HG03432 (cell line): ENCODE measurements around the gene CPT1B.
"Not testable (repeated sequence)": the region's sequence is repeated elsewhere in the genome, so short reads cannot be mapped to it uniquely, and the experiment has no call there.

Source experiments
- ATAC-seq: cut with Tn5 transposase; IDR thresholded peaks from one replicate; pipeline ENCODE4 v1.9.1; 2021; ENCODE audit warnings: mild to moderate bottlenecking, moderate library complexity; ENCODE audit not compliant: unreplicated experiment

The CPT1B gene

DNA sequence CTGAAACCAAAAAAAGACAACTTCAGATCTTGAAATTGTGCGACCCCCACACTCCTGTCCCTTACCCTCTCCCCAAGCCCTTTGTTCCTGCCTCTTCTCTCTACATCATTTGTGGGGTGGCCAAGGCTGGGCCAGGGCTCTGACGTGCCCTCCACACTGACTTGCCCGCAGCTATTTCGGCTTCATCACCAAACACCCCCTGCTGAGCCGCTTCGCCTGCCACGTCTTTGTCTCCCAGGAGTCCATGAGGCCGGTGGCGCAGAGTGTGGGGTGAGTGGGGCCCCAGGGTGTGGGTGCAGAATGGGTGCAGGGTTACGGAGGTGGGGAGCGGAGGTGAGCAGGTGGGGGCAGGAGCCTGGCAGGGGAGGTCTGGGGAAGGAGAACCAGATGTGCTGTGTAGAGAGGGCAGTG is 31.8 kb upstream of the CPT1B start:
- ATAC-seq = no peak

DNA sequence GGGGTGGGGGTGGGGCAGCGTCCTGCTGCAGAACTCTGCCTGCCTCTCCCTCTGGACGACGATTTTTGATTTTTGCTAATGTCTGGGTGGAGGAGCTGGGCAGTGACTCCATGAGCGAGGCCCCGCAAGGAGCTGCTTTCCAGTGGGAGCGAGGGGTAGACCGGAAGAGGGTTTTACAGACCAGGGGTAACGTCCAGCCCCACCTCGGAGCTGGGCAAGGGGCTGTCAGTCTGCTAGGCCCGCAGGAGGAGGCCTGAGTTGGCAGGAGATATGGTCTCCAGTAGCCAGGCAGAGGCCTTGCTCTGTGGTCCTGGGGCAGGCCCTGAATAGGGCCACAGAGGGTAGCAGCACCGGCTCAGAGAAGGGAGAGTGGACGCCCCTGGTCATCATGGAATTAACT is 31.4 kb upstream of the CPT1B start:
- ATAC-seq = no peak

DNA sequence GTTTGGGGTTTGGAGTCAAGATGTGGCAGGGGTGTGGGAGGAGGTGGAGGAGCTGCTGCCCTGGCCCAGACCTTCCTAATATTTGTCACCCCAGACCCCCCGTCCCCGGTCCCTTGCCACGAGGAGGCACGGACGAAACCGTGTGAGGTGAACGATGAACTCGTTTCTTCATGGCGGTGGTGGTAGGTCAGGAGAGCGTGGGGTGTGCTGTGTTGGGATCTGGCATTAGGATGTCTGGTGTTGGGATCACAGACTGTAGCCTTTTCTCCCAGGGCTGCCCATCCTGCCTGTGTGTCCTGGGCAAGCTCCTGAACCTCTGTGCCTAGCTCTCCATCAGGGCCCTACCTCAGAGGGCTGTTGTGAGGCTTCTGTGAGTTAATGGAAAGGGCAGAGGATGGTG is 30.8 kb upstream of the CPT1B start:
- ATAC-seq = no peak

DNA sequence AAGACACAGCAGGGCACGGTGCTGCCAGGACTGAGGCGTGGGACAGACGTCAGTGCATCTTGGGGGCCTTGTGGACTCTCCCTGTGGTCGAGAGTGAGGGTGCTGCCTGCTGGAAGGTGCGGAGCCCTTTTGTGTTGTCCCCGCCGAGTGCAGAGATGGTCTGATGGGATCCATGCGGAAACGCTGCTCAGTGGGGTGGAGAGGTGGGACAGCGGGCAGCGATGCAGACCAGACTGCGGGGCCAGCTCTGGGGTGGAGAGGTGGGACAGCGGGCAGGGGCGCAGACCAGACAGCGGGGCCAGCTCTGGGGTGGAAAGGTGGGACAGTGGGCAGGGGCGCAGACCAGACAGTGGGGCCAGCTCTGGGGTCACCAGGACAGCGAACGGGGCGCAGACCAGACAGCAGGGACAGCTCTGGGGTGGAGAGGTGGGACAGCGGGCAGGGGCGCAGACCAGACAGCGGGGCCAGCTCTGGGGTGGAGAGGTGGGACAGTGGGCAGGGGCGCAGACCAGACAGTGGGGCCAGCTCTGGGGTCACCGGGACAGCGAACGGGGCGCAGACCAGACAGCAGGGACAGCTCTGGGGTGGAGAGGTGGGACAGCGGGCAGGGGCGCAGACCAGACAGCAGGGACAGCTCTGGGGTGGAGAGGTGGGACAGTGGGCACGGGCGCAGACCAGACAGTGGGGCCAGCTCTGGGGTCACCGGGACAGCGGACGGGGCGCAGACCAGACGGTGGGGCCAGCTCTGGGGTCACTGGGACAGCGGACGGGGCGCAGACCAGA is 30.0 kb upstream of the CPT1B start:
- ATAC-seq = not testable (repeated sequence)

DNA sequence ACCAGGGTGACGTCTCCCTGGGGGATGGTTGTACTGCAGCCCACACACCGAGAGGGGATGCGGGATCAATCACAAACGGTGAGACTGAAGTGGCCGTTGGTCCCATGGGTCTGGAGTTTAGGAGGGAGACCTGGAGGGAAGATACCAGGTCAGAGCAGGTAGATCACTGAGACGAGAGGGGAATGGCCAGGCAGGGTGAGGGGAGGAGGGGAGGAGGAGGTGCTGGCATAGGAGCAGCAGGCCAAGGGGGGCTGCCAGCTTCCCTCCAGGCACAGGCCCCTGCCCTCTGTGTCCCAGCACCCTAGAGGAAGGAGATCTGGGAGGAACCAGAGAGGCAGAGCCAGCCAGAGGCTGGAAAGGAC is 29.4 kb upstream of the CPT1B start:
- no peak for ATAC-seq

DNA sequence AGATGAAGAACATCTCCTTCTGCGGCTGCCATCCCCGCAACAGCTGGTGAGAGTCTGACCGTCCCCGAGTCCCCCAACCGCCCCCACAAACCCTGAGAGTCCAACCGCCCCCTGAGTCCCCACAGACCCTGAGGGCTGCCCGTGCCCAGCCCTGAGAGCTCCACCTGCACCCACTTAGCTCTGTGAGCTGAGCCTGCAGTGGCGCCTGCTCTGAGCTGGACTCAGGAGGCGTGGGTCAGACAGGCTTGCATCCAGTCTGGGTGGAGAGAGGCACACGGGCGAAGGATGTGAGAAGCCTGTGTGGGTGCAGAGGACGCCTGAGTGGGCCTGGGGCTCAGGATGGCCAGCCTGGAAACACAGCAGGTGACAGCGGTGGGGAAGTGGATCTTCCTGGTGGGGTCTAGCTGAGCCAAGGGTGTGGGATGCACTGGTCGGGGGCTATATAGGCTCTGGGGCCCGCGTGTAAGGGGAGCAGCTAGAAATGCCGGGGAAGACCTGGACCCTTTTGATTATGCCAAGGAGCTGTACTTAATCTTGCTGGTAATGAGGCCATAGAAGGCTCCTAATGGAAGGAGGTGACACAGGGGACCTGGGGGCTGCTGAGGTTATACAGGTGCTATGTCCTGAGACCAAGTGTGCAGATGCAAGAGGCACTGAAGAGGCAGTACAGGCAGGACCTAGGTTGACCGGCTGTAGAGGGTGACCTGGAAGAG is 28.9 kb upstream of the CPT1B start:
- ATAC-seq = no peak

DNA sequence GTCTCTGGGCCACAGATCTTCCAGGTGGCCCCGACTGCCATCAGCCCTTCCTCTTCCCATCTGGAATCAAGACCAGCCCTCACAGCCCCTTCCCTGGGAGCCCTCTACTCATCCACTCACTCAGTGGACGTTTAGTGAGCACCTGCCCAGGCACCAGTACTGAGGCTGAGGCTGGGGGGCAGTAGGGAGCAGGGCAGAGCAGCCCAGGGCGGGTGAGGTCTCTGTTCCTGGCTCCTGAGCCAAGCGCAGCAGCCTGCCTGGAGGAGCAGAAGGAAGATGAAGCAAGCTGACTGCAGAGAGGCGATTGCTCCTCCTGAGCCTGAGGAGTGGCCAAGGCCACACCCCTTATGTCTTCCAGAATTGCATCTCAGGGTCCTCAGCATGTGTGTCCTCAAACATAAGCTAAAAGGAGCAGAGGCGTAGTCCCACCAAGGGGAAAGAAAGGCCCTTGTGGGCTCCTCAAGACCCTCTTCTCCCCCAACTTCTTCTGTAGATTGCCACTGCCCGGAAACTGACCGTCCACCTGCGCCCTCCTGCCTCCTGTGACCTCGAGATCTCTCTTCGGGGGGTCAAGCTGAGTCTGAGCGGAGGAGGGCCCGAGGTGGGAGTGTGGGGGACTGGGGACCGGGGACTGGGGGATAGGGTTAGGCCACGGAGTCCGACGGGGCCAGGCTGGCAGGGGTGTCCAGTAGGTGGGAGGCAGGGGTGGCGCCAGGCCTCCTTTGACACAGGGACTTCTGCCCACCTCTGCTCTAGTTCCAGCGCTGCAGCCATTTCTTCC is 28.1 kb upstream of the CPT1B start:
- ATAC-seq = no peak

DNA sequence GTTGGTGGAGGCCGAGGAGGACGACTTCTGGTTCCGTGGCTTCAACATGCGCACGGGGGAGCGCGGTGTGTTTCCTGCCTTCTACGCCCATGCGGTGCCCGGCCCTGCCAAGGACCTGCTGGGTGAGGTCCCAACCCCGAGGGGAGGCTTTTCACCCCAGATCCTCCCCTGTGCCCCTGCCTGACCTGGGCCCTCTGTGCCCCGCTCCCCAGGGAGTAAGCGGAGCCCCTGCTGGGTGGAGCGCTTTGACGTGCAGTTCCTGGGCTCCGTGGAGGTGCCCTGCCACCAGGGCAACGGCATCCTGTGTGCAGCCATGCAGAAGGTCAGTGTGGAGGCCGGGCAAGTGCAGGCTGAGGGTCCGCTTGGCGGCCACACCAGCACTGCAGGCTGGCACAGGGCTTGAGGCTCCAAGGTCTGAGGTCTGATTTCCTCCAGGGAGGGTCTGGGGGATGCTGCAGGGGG is 27.4 kb upstream of the CPT1B start:
- no peak for ATAC-seq

DNA sequence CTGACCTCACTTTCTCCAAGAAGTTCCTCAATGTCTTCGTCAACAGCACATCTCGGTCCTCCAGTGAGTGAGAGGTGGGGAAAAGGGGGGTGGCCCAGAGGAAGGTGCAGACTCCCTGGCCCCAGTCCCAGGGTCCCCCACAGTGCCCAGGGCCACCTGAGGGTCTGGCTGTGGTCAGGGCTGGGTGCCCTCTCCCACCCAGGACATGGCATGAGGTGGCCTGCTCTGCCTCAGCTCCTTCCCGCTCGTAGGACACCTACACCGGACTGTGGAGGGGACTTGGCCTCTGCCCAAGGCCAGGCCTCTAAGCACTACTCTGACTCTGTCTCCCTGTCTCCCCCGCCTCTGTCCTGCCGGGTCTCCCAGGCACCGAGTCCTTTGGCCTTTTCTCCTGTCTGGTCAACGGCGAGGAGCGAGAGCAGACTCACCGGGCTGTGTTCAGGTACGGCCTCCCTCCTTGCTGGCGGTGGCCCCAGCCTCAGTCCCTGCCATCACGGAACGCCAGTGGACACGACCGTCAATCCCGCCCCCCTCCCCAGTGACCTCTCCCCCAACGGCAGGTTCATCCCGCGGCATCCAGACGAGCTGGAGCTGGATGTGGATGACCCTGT is 26.9 kb upstream of the CPT1B start:
- ATAC-seq = no peak

DNA sequence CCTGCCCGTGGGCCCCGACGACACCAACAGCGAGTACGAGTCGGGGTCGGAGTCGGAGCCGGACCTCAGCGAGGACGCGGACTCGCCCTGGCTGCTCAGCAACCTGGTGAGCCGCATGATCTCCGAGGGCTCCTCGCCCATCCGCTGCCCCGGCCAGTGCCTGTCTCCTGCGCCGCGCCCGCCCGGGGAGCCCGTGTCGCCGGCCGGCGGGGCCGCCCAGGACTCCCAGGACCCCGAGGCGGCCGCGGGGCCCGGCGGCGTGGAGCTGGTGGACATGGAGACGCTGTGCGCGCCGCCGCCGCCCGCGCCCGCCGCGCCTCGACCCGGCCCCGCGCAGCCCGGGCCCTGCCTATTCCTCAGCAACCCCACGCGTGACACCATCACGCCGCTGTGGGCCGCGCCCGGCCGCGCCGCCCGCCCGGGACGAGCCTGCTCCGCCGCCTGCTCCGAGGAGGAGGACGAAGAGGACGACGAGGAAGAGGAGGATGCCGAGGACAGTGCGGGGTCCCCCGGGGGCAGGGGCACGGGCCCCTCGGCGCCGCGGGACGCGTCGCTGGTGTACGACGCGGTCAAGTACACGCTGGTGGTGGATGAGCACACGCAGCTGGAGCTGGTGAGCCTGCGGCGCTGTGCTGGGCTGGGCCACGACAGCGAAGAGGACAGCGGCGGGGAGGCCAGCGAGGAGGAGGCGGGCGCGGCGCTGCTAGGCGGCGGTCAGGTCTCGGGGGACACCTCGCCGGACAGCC is 26.2 kb upstream of the CPT1B start:
- no peak for ATAC-seq

DNA sequence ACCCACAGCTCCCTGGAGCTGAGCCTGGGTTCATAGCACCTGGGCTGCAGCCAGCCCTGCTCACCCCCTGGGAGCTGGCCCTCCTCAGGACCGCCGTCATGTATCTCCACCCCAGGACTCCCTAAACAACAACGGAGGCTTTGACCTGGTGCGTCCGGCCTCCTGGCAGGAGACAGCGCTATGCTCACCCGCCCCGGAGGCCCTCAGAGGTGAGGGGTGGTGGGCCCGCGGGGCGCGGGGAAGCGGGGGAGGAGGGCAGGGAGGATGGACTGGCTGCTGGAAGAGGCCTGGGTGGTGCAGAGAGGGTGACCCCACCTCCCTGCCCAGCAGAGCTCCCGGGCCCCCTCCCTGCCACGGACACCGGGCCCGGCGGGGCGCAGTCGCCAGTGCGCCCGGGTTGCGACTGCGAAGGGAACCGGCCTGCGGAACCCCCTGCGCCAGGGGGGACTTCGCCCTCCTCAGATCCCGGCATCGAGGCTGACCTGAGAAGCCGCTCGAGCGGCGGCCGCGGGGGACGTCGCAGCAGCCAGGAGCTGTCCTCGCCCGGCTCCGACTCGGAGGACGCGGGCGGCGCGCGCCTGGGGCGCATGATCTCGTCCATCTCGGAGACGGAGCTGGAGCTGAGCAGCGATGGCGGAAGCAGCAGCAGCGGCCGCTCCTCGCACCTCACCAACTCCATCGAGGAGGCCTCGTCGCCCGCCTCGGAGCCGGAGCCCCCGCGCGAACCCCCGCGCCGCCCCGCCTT is 25.5 kb upstream of the CPT1B start:
- no peak for ATAC-seq

DNA sequence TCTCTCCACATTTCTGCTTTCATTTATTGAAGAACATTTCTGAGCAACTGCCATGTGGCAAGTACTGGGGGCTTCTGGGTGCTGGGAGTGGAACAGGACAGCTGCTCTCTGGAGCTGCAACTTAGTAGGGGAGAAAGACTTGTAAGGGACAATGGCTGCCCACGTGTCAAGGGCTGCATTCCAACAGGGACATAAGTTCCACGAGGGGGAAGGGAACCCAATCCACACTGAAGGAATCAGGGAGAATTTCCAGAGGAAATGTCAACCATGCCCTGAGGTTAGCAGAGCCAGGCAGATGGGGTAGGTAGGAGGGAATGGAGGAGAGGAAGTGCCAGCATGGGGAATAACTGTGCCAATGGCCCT is 24.1 kb upstream of the CPT1B start:
- ATAC-seq = no peak

DNA sequence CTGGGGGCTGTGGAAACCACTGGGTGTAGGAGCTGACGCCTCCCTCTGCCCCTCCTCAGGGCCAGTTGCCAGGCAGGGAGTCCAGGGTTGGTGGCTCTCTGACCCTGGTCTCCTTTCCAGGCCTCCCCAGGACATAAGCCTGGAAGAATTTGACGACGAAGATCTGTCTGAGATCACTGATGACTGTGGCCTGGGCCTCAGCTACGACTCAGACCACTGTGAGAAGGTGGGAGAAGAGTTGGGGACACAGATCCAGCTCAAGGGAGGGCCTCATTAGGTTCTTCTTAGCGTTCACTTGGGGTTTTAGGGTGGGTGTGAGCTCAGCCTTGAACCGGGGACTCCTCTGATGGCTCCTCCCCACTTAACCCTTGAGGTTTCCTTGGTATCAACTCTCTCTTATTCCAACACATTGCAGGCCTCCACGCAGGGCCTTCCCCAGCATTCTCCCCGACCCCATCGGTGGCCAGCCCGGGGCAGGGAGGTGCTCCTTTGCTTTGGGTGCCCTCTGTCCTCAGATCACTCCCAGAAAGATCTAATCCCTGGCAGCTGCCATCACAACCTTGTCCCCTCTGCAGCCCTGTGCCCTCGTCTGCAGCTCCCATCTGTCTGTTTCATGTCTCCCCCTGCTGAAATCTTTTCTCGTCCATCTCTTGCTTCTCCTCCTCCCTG is 23.6 kb upstream of the CPT1B start:
- no peak for ATAC-seq

DNA sequence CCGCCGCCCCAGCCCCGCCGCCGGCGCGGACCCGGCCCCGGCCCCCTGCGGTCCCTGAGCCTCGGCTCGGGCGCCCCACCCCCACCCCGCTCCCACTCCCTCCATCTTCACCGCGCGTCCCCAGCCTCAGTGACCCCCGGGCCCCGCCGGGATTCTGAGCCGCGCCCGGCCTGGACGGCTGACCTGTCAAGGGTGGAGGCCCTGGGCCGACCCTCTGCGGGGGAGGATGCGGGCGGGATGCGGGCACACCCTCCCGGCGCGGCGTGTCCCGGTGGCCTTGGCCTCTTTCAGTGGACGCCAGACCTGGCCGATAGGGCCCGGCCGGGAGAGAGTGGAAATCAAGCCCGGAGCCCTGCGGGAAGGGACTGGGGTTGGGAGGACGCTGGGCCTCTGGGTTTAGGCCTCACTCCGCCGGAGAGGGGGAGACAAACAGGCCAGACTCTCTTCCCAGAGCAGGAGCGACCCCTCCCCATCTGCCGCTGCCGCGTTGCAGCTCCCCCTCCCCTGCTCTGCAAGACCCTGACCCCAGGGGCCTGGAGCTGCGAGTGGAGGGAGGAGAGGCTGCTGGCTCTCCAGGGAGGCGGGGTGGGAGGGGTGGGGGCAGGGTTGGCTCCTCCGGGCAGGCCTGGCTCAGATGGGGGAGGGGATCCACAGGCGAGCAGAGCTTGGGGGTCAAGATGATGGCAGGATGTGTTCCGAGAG is 22.9 kb upstream of the CPT1B start:
- ATAC-seq = no peak

DNA sequence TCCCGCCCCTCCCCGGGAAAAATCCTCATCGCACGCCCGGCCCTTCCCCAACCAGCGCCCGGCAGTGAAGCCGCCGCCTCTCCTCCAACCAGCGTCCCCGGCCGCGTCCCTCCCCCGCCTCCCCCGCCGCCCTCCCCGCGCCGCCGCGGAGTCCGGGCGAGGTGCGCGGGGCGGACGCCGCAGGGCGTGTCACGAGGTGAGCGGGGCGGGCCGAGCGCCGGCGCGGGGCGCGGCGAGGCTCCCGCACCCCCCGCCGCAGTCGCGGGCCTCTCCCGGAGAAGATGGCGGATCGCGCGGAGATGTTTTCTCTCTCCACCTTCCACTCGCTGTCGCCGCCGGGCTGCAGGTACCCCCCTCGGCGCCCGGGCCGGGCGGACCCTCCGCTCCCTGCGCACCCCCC is 22.3 kb upstream of the CPT1B start, which contains the start of gene MAPK8IP2:
Gene MAPK8IP2 (plus strand): TSS at position 256 of the 400 bp plus-strand sequence. CDS start 26 bp downstream, at position 282.
- ATAC-seq = no peak

DNA sequence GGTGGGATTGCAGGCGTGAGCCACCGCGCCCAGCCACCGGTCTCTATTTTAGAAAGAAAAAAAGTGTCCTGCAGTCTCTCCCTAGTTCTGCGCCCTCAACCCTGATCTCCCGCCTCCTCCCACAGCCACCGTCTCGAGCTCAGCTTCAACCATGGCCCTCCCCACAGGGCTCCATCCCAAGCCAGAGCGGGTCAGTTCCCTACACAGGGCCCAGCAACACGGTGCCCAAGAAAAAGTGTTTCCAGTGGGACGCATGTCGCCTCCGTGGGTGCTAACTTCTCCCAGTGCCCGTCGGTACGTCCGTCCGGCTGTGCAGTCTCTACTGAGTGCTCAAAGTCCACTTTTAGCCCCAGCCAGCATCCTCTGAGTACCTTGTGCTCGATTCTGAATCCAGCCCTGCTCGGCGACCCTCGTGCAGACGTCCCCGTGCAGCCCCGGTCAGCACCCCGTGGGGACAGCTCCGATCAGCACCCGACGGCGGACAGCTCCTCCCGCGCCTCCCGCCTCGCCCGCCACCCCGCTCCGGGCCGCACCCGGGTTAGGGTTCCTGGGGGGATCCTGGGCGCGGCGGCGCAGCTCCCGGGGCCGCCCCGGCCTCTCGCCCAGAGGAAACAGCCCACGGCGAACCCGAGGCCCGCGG is 21.7 kb upstream of the CPT1B start:
- no peak for ATAC-seq

DNA sequence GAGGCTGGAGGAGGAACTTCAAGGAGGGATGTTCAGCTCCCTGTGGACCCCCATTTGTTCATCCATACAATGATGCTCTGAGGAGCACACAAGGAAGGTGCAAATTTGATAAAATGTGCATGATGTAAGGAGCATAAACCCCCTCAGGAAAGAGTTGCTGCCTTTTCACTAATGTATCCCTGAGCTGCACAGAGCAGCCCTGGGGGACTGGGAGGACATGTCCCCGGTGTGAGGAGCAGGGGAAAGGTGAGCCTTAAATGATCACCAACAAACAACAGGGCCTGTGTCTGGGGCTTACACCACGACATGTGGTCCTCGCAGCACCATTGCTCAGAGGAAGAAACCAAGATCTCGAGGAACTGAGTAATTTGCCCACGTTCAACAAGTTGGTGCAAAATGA is 18.9 kb upstream of the CPT1B start:
- ATAC-seq = no peak

DNA sequence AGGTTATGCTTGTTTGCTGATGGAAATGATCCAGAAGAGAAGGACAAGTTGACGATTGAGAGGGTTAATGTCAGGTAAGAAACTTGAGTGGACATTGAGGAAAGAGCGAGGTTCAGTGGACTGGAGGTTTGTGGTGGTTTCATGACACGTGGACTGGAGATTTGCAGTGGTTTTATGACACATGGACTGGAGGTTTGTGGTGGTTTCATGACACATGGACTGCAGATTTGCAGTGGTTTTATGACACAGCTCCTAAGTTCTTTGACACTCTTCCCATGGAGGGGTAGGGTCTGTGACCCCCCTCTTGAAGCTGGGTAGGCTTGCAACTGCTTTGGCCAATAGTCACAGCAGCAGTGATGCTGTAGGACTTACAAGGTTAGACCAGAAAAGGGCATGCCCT is 17.0 kb upstream of the CPT1B start:
- ATAC-seq = no peak
